GF-D8 (cell line): ENCODE results near the gene PNRC2.
"Not testable (repeated sequence)": the region's sequence is repeated elsewhere in the genome, so short reads cannot be mapped to it uniquely, and the experiment has no call there.

ENCODE experiments used
- DNase-seq: peaks from one replicate; lab custom pipeline; 2025; lab: John Stamatoyannopoulos, UW

PNRC2 gene

GRCh38 chr1:23953020-23953419 is 6.6 kb upstream of the PNRC2 start:
- no peak for DNase-seq

GRCh38 chr1:23957096-23957495 is 2.5 kb upstream of the PNRC2 start:
- DNase-seq = no peak

GRCh38 chr1:23958040-23958809 is 1.4 kb upstream of the PNRC2 start:
- DNase-seq = not testable (repeated sequence)

GRCh38 chr1:23958810-23959460 is 693 bp upstream of the PNRC2 start:
- peak; percentile 99 for DNase-seq

- DNase-seq = no peak
Measured at GRCh38 chr1:23960291-23961020, 828 bp downstream of the PNRC2 start.

GRCh38 chr1:23963617-23964234 is 4.1 kb downstream of the PNRC2 start:
- DNase-seq = no peak

GRCh38 chr1:23964235-23964668 is 4.6 kb downstream of the PNRC2 start:
- DNase-seq = no peak

GRCh38 chr1:23964790-23965740 is 5.4 kb downstream of the PNRC2 start:
- peak; percentile 88 for DNase-seq

- DNase-seq = no peak
Measured at GRCh38 chr1:23966973-23967493, 7.4 kb downstream of the PNRC2 start.

- no peak for DNase-seq
Measured at GRCh38 chr1:23967871-23968270, 8.2 kb downstream of the PNRC2 start.

GRCh38 chr1:23977187-23977853 is 17.7 kb downstream of the PNRC2 start:
- no peak for DNase-seq

GRCh38 chr1:23977854-23978191 is 18.2 kb downstream of the PNRC2 start:
- no peak for DNase-seq

GRCh38 chr1:23978805-23979204 is 19.2 kb downstream of the PNRC2 start:
- DNase-seq = no peak

- no peak for DNase-seq
Measured at GRCh38 chr1:23979387-23979880, 19.8 kb downstream of the PNRC2 start.

GRCh38 chr1:23979881-23980727 is 20.5 kb downstream of the PNRC2 start, which contains the start of gene SRSF10:
SRSF10 (minus strand) TSS chr1:23980327; CDS start chr1:23980255, 72 bp downstream.
- peak; percentile 98 for DNase-seq

GRCh38 chr1:23980728-23981070 is 21.1 kb downstream of the PNRC2 start:
- no peak for DNase-seq

GRCh38 chr1:23984417-23985186 is 25.0 kb downstream of the PNRC2 start:
- no peak for DNase-seq

GRCh38 chr1:23987038-23987437 is 27.4 kb downstream of the PNRC2 start:
- not testable (repeated sequence) for DNase-seq

- no peak for DNase-seq
Measured at GRCh38 chr1:23989263-23989662, 29.6 kb downstream of the PNRC2 start.
